Stimulated activated CD4-positive, alpha-beta T cell treated with anti-CD3 and anti-CD28 coated beads, Interleukin-12 subunit alpha, Interleukin-12 subunit beta, amount 100 ng/mL, for 24 hours (primary cell): ENCODE data around the gene ZIC1.

Experiments used
- DNase-seq, 2 experiments: peaks; one replicate each; pipeline ENCODE4 v3.0.0-alpha.2; 2020; ENCODE audit warnings: low read depth in 2 of 2

ZIC1 gene

DNA sequence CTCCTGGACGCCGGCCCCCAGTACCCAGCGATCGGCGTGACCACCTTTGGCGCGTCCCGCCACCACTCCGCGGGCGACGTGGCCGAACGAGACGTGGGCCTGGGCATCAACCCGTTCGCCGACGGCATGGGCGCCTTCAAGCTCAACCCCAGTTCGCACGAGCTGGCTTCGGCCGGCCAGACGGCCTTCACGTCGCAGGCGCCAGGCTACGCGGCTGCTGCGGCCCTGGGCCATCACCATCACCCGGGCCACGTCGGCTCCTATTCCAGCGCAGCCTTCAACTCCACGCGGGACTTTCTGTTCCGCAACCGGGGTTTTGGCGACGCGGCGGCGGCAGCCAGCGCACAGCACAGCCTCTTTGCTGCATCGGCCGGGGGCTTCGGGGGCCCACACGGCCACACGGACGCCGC lies 956 bp downstream of the ZIC1 start:
- no peak for DNase-seq

DNA sequence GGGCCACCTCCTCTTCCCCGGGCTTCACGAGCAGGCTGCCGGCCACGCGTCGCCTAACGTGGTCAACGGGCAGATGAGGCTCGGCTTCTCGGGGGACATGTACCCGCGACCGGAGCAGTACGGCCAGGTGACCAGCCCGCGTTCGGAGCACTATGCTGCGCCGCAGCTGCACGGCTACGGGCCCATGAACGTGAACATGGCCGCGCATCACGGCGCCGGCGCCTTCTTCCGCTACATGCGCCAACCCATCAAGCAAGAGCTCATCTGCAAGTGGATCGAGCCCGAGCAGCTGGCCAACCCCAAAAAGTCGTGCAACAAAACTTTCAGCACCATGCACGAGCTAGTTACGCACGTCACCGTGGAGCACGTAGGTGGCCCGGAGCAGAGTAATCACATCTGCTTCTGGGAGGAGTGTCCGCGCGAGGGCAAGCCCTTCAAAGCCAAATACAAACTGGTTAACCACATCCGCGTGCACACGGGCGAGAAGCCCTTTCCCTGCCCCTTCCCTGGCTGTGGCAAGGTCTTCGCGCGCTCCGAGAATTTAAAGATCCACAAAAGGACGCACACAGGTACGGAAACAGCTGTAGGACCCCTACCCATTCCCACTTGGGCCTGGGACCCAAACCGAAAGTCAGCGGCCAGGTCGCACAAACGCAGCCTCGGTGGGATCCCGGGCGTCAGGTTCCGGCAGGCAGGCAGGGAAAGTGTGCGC lies 1.5 kb downstream of the ZIC1 start:
- no peak for DNase-seq

DNA sequence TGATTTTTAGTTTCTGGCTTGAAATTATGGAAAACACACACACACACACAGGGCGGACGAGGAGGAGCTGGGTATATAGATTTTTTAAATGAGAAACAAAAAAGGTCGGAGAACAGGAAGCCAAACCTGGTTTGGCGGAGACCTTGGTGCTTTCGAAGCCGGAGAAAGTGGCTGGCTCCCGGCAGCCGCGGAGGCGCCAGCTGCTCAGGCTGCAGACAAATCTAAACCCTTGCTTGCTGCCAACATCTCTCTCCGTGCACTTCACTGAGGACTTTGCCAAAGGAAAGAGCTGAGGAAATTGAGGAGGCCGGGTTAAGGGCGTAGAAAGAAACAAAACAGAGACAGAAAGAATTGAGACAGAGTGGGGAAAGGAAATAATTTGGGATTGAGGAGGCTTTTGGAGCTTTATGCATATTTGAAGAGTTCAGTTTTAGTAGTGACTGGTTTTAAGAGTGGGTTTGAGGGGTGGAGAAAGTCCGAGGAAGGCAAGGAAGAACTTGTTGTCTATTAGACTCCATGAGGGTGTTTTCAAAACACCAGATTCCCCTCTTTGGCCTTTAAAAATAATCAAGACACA lies 2.2 kb downstream of the ZIC1 start:
- no peak for DNase-seq

DNA sequence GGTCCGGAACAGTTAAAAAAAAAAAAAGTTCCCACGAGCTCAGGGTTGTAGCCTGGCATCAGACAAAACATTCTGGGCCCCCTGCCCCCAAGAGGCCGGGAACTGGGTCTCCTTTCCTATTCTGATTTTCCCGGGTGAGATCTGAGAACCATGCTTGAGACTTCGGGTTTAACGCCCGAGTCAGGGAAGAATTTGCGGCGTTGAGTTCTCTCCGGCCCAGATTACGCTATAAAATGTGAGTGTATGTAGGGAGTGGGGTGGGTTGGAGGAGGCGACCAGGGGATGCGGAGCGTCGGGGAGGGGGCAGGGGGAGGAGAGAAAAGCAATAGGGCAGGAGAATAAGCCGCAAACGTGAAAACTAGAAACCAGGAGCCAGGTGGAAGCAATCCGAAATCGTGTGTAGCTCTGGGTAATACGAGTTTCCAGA lies 2.7 kb downstream of the ZIC1 start:
- no peak for DNase-seq

DNA sequence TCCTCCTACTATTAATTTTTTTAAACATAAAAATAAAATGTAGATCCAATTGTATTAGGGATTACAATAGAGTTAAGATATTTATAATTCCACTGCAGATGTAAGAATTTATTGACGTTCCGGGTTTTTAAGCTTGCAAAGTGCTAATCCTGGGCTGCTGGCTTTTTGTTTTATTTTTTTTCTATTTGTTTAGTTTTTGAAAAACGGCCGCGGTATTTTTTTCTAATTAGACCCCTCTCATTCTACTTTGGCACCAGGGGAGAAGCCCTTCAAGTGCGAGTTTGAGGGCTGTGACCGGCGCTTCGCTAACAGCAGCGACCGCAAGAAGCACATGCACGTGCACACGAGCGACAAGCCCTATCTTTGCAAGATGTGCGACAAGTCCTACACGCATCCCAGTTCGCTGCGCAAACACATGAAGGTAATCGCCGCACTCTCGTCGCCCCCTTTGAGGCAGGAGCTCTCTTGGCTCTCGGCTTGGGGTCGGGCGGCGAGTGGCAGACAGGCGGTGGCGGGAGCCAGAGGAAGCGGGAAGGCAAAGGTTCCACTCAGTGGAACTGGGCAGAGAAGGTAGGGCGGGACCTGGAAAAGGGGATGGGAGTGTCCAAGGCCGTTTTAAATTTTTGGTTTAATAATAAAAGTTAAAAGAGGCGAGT lies 3.2 kb downstream of the ZIC1 start:
- no peak for DNase-seq

DNA sequence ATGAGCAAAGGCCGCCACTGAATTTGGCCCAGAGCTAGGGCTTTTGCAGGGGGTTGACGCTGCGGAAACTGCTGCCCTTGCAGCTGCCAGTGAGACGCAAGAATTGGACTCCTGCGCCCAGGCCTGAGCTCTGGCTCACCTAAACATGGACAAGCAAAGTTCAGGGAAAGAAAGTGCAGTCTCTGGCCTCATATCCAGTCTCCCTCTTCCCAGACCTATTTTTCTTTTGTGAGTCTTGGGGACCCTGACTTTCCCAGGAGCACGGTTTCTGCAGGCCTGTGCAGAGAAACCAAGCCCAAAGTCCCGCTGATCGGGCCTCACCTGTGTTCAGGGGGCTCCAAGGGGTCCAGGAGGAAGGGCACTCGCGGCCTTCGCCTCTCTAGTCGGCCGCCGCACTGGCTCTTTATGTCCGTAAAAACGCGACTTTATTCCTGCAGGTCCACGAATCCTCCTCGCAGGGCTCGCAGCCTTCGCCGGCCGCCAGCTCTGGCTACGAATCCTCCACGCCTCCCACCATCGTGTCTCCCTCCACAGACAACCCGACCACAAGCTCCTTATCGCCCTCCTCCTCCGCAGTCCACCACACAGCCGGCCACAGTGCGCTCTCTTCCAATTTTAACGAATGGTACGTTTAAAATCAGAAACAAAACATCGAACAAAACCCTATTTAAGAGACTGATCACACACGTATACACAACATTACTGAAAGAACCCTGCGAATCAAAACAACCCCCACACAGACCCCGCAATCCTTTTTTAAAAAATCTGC lies 3.9 kb downstream of the ZIC1 start:
- no peak for DNase-seq

DNA sequence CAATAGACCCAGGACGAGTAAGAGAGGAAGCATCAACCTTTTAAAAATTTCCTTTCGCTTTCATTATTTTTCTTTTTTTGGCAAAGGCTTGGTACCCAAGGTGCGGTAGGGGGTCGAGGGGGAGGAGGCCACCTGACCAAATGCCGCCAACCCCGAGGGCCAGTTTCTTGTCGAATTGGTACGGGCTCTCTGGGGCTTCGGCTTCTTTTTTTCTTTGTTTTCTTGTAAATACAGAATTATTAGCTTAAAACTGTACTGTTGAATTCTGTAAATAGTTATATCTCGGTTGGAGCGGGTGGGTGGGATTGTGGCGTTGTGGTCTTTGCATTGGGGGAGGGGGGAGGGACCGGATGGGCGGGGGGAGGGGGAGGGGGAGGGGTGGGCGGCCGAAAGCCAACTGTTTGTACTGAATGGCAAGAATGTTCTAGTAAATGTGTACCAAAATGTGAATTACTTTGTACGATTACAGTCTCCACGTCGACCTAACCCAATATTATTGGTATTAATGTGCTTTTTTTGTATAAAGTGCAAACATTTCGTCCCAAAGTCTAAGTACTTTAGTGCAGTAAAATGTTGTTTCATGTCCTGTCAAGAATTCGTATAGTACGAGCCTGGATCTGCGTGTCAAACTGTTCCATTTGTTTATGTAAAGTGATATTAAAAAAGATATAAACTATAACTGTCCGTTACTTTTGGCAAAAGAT lies 4.7 kb downstream of the ZIC1 start:
- no peak for DNase-seq

DNA sequence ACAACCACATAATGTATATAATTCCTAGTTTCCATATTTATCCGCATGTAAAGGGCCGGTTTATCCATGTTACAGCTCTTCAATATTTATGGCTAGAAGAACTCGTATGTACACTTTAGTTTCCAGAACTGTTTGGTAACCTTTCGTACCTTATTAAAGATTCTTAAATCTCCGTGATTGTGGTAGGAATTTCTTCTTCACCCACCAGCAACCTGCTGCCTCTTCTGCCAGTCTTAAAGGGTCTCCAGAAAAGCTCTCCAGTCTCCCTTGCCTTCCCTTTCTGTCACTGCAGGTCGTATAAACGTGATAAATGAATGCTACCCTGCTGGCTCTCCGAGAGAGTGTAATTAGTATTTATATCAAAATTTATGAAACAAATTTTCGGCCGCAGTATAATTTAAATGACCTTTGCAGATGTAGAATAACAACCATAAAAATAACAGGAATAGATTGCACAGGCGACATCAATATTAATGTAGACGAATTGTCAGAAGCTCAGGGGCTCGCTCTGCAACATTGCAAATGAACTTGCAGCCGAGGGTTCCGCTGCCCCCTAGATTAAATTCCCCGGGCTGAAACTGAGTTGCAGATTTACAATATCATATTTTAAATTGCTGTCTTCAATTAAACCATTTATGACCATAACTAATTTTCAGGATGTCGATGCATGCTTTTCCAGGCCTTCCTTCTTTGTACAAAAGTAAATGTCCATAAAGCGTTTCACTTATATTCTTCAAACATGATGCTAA lies 5.4 kb downstream of the ZIC1 start:
- DNase-seq = no peak

DNA sequence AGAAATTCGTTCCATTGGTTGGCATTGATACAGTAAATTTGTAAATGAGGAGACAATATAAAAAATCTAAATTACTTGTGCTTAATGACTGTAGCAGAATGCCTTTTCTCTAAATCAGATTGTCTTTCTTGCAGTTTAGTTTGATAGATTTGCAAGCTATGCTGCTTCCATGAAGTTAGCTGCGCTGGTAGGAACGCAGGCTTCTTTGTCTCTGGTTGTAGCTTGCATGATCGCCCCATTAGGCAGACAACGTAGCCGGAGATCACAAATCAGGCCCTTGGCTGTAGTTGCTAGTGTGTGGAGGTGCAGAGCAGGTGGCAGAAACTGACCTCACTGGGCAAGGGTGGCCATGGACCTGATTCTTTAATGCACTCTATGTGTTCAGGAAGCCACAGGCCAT lies 6.1 kb downstream of the ZIC1 start:
- DNase-seq = no peak

DNA sequence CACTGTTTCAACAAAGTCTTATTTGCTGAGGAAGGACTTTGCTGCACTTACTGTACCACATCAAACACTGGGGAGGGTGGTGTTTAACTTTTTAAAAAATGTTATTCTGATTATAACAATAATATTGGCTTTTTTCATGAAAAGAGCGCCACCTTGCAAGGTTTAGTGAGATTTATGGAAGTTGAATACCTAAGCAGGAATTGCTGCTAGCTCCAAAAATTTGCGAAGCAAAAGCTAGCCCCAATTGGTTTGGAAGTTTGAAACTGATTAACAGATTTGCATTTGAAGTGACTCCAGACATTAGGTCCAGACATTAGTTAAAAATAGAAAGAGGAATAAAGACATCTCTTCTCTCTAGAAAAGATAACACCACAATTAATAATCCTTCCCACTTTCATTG lies 6.7 kb downstream of the ZIC1 start:
- DNase-seq = no peak

DNA sequence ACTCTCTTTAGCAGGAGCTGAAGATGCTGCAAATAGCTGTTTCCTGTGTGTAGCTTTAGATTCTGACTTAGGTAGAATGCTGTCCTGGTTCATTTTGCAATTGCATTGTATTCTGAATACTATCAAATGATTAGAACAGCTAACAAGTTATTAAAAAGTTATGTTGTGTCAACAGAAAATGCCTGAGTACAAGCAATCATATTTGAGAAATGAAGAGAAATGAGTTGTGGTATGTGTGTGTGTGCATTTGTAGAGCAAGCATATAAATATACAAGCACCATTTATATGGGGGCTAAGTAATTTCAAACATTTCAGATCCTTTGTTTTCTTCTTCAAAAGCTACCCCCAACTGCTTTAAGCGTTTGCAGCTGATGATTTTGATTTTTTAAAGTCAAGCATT lies 7.8 kb downstream of the ZIC1 start:
- DNase-seq = no peak

DNA sequence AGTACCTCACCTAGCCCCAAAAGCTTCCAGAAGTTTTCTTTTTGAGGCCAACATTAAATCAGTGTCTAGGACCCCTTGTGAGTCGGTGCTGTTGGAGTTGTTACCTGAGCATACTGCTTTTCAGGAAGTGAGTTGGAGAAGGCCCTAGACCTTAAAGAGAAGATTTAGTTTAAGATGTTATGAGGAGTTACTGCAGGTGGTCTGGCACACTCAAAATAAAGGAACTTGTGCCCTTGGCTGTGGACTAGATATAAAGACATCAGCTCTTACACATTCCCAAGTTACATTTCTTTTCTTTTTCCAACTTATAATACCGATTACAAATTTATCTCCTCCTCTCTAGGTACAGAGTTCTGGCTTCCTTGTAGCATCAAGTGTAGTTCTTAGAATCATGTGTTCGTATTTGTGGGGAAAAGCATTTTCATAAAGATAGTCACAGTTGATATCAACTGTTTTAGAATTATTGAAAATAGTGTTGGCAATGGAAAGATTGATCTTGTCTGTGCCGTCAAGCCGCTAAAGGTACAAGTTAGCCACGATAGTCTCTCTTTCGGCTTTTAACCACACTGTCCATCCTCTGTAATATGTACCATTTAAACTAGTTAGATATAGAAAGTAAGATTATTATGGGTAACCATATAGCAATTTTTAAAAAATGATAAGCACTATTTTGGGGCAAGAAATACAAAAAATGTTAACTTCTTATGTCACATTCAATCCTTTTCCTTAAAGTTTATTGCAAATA lies 8.6 kb downstream of the ZIC1 start:
- no peak for DNase-seq

DNA sequence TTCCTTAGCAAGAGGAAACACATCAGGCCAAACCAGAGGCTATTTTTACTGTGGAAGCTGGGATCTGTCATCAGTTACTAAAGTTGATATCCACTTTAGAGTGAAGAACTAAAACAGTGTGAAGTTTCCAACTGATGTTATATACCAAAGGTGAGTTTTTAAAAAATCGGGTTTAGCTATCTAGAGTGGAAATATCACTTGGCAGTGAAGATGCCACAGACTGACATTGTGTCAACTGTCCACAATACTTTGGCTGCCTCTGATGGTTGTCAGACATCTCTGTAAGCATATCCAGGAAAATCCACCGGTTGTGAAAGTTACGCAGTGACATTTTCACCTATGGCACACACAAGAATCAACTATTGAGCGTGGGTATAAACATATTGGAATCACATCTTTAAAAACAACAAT lies 9.2 kb downstream of the ZIC1 start:
- DNase-seq = no peak

DNA sequence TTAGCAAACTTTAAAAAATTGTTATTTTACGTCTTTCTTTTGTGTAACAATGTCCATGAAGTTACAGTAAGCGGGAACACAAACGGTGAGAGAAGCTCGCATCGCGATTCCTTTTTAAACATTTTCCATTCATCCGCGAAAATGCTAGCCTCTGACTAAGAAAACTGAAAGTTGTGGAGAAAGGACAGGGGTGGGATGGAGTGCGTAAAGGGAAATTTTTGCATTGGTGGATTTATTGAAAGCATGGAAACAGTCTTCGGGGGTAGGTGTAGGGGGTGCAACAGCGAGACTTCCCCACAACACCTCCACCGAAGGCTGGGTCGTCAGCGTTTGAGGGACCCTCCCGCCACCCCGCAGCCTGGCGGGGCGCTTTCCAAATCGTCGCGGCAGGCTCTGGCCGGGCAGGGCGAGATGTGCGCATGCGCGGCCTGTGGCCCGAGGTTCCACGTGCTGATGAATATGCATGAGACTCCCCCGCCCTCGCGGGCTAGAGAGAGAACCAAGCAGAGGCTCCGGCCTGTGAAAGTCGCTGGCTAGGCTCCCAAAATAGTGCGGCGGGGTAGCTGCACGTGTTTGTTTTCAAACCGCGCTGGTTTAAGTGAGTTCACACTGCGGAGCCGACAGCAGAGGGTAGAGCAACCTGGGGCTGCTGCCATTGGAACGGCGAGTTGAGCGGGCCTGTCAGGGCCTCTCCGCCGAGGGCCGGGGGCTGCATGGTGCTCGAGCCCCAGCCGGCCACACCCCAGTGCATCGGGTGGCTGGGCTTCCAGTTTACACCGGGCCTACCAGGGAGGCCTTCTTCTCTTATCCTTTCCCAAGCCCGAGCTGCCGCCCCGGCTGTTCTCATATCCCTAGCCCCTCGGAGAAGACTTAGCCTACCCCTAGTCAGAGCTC lies 9.9 kb downstream of the ZIC1 start:
- DNase-seq = no peak

DNA sequence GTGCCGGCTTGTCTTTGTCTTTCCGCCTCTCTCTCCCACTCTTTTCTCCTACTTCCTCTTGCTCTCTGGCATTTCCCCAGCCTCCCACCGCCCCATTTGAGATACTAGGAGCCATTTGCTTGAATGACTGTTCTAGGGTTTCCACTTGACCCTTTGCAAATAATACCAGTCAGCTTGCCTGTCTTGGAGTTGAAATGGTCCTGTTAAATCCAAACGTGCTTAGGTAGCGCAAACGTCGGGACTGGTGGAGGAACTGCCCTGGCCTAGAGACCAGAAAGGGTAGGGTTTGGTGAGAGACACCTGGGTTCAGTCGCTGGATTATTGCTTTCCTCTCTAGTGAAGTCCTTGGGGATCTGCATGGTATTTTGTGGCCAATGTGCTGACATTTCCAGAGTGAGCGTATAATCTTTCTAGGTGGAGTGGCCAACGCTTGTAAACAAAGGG lies 10.6 kb downstream of the ZIC1 start:
- DNase-seq = no peak

DNA sequence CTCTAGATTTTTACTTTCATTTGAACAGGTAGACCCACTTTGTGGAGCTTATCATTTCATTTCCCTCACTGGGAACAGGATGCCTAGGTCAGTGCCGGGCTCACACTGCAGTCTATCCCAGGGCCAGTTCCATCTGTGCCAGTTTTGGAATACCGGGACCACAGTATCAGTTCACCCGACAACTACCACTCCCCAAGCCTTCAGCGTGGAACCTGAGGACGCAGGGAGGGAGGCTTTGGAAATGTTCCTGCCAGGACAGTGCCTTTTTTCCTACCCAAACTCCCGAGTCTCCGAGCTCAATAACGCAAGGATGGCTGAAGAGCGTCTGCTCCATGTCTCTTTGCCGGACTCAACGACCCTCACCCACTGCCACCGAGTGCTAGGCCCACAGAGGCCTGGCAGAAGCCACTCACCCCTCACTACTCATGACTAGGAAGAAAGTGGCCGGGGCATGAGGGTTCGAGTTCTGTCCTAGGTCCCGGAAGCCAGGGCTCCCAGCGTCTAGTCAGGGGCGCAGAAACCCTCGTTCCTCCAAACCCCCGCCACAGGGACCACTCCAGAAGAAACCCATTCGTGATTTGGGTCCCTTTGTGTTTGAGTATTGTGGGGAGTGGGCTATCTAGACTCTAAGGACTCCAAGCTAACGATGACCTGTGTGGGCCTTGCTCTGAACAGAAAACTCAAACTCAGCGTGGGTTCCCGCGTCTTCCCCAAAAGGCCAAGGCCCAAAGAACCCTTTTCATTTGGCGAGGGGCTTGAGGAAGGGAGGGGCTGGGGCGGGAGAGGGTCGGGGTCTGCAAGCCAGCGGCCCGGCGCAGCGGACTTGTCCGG lies 11.4 kb downstream of the ZIC1 start:
- no peak for DNase-seq

DNA sequence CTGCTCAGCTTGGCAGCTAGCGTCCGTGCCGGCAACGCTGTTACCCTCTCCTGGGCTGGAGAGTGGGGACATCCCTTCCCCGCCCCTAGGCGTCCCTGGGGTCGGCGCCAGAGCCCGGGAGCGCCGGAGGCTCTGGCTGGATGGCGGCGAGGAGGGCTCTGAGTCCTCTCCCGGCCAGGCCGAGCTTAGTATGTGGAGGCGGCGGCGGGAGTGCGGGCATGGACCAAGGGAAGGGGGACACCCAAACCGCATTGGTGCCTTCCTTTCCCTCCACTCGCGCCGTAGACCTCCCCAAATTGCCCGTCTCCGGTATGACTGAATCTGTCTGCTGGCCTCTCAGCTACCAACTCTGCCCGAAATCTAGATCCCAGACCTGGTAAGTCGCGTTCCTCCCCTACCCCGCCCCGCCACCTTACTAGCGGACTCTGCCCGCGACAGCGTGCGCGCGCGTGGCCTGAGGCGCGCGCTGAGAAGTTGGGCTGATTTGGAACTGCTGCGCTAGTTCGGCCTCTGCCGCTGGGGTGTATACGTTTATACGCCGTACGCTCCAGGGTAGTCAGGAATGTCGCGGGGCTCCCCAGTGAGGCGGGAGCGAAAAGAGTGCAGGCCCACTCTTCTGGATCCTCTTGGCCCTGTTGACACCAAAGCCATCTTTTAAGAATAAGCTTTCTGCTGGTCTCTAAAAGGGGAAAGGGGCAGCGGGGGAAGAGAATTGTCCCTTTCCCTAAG lies 12.2 kb downstream of the ZIC1 start:
- DNase-seq = no peak

DNA sequence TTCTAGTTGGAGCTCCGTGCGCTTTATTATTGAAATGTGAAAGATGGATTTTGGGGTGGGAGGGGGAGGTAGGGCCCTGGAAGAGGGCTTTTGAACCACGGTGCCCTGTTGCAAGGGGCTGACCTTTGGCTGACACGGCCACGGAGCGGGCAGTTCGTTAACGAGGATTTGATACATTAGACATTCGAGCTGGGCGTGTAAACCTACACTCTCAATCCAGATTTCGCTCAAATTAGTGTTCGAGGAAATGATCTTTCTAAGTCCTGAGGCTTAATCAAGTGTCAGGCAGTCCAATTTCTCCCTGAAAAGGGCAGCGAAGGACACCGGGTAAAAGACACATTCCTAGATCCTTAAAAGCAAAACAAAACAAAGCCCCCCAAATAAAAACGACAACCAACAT lies 13.0 kb downstream of the ZIC1 start:
- DNase-seq = no peak
